HEK293 (cell line): ENCODE data around the gene NSD1.

ENCODE experiments used
- CTCF ChIA-PET: fragments of 350-600 bp; formaldehyde crosslinking; extraction: SDS; loops from one replicate; lab custom pipeline; 2021; ENCODE audit warnings: antibody characterized with exemption; lab: Yijun Ruan, JAX
- POLR2A ChIA-PET: fragments of 300-600 bp; formaldehyde crosslinking; extraction: SDS; loops from one replicate; lab custom pipeline; 2020; ENCODE audit warnings: antibody characterized with exemption, inconsistent platforms; lab: Yijun Ruan, JAX
- H3K27ac ChIP-seq: fragments of 200-500 bp; sonication (Bioruptor generic); 2 replicates; pipeline ENCODE4 v1.5.1; 2014; ENCODE audit warnings: low read depth, low read length, control low read depth, inconsistent platforms; ENCODE audit errors: extremely low read depth
- H3K36me3 ChIP-seq, 2 experiments: fragments of 200-500 bp in 1 of 2; sonication (Bioruptor generic) in 1 of 2; 1 replicate in 1 of 2; 2 replicates in 1 of 2; pipeline ENCODE4 v1.5.1; 2014 to 2017; ENCODE audit warnings: inconsistent platforms in 2 of 2, low read length in 2 of 2; ENCODE audit not compliant: control insufficient read depth in 2 of 2, insufficient read depth in 1 of 2
- H3K4me1 ChIP-seq: fragments of 200-500 bp; sonication (Bioruptor generic); 2 replicates; pipeline ENCODE4 v1.5.1; 2014; ENCODE audit warnings: mild to moderate bottlenecking, low read length, inconsistent platforms; ENCODE audit not compliant: control insufficient read depth, insufficient read depth
- H3K4me3 ChIP-seq: 2 replicates; pipeline ENCODE4 v1.5.1; 2011; ENCODE audit warnings: low read depth, mild to moderate bottlenecking, control low read depth, low read length, moderate library complexity
- H3K9me3 ChIP-seq: fragments of 200-500 bp; sonication (Bioruptor generic); 2 replicates; pipeline ENCODE4 v1.5.1; 2014; ENCODE audit warnings: low read depth, low read length, inconsistent platforms; ENCODE audit not compliant: control insufficient read depth, insufficient read depth
- GLIS1 ChIP-seq: fragments of 450-650 bp; formaldehyde crosslinking; IDR thresholded peaks from 2 replicates; pipeline ENCODE4 v1.5.1; 2016; ENCODE audit warnings: missing biosample characterization, missing genetic modification characterization
- GLIS2 ChIP-seq: fragments of 450-650 bp; formaldehyde crosslinking; IDR thresholded peaks from 2 replicates; pipeline ENCODE4 v1.5.1; 2016; ENCODE audit warnings: missing biosample characterization, missing genetic modification characterization
- HOXA7 ChIP-seq: sonication (generic); formaldehyde crosslinking; IDR thresholded peaks from 2 replicates; pipeline ENCODE4 v1.8.1; 2022; ENCODE audit warnings: missing genetic modification reagents, borderline replicate concordance
- KLF10 ChIP-seq: fragments of 450-650 bp; IDR thresholded peaks from 2 replicates; pipeline ENCODE4 v1.5.1; 2018; ENCODE audit warnings: missing biosample characterization, mild to moderate bottlenecking, missing genetic modification characterization
- ZEB2 ChIP-seq: fragments of 450-650 bp; formaldehyde crosslinking; IDR thresholded peaks from 2 replicates; pipeline ENCODE4 v1.5.1; 2016; ENCODE audit warnings: missing biosample characterization, missing genetic modification characterization
- ZNF121 ChIP-seq: fragments of 450-650 bp; formaldehyde crosslinking; IDR thresholded peaks from 2 replicates; pipeline ENCODE4 v1.5.1; 2016; ENCODE audit warnings: missing biosample characterization, missing genetic modification characterization
- ZNF335 ChIP-seq: fragments of 450-650 bp; formaldehyde crosslinking; conservative IDR thresholded peaks from 2 replicates; pipeline ENCODE4 v1.5.1; 2016; ENCODE audit warnings: missing biosample characterization, missing genetic modification characterization
- ZNF341 ChIP-seq: fragments of 450-650 bp; formaldehyde crosslinking; IDR thresholded peaks from 2 replicates; pipeline ENCODE4; 2016; ENCODE audit warnings: low read depth, missing biosample characterization, missing genetic modification characterization
- ZNF423 ChIP-seq: fragments of 450-650 bp; formaldehyde crosslinking; IDR thresholded peaks from 2 replicates; pipeline ENCODE4 v1.5.1; 2016; ENCODE audit warnings: missing biosample characterization, missing genetic modification characterization
- ZNF426 ChIP-seq: fragments of 450-650 bp; formaldehyde crosslinking; IDR thresholded peaks from 2 replicates; pipeline ENCODE4 v1.5.1; 2017; ENCODE audit warnings: missing biosample characterization, missing genetic modification characterization, mild to moderate bottlenecking, inconsistent platforms, moderate library complexity
- ZNF596 ChIP-seq: fragments of 450-650 bp; IDR thresholded peaks from 2 replicates; pipeline ENCODE4 v1.5.0; 2018; ENCODE audit warnings: missing biosample characterization, mild to moderate bottlenecking, missing genetic modification characterization, moderate library complexity
- ZNF629 ChIP-seq: fragments of 450-650 bp; formaldehyde crosslinking; IDR thresholded peaks from 2 replicates; pipeline ENCODE4 v1.5.1; 2017; ENCODE audit warnings: missing biosample characterization, missing genetic modification characterization
- ZNF76 ChIP-seq: fragments of 450-650 bp; formaldehyde crosslinking; IDR thresholded peaks from 2 replicates; pipeline ENCODE4; 2016; ENCODE audit warnings: low read depth, missing biosample characterization, missing genetic modification characterization, borderline replicate concordance
- ZSCAN30 ChIP-seq: fragments of 450-650 bp; IDR thresholded peaks from 2 replicates; pipeline ENCODE4 v1.5.1; 2018; ENCODE audit warnings: missing biosample characterization, mild to moderate bottlenecking, missing genetic modification characterization, moderate library complexity
- ZXDB ChIP-seq: fragments of 450-650 bp; formaldehyde crosslinking; IDR thresholded peaks from 2 replicates; pipeline ENCODE4 v1.5.1; 2016; ENCODE audit warnings: missing biosample characterization, missing genetic modification characterization
- TF ChIP-seq, protein P1 (sequence below): fragments of 450-650 bp; formaldehyde crosslinking; IDR thresholded peaks from 2 replicates; pipeline ENCODE4 v1.5.1; 2016; ENCODE audit warnings: missing biosample characterization, missing genetic modification characterization
- TF ChIP-seq, protein P2 (sequence below): fragments of 450-650 bp; formaldehyde crosslinking; IDR thresholded peaks from 2 replicates; pipeline ENCODE4 v1.5.1; 2016; ENCODE audit warnings: missing biosample characterization, missing genetic modification characterization
- TF ChIP-seq, protein P3 (sequence below): fragments of 450-650 bp; formaldehyde crosslinking; optimal IDR thresholded peaks from 2 replicates; pipeline ENCODE3; 2016; ENCODE audit warnings: missing biosample characterization, mild to moderate bottlenecking, missing genetic modification characterization
- TF ChIP-seq, protein P4 (sequence below): fragments of 450-650 bp; formaldehyde crosslinking; IDR thresholded peaks from 2 replicates; pipeline ENCODE4 v1.5.1; 2016; ENCODE audit warnings: missing biosample characterization, missing genetic modification characterization
- TF ChIP-seq, protein P5 (sequence below): fragments of 450-650 bp; formaldehyde crosslinking; IDR thresholded peaks from 2 replicates; pipeline ENCODE4 v1.5.1; 2016; ENCODE audit warnings: missing biosample characterization, missing genetic modification characterization
- TF ChIP-seq, protein P6 (sequence below): fragments of 450-650 bp; formaldehyde crosslinking; IDR thresholded peaks from 2 replicates; pipeline ENCODE4 v1.5.1; 2016; ENCODE audit warnings: missing biosample characterization, missing genetic modification characterization
- TF ChIP-seq, protein P7 (sequence below): fragments of 450-650 bp; formaldehyde crosslinking; IDR thresholded peaks from 2 replicates; pipeline ENCODE4 v1.5.1; 2016; ENCODE audit warnings: missing biosample characterization, missing genetic modification characterization

Gene NSD1

DNA sequence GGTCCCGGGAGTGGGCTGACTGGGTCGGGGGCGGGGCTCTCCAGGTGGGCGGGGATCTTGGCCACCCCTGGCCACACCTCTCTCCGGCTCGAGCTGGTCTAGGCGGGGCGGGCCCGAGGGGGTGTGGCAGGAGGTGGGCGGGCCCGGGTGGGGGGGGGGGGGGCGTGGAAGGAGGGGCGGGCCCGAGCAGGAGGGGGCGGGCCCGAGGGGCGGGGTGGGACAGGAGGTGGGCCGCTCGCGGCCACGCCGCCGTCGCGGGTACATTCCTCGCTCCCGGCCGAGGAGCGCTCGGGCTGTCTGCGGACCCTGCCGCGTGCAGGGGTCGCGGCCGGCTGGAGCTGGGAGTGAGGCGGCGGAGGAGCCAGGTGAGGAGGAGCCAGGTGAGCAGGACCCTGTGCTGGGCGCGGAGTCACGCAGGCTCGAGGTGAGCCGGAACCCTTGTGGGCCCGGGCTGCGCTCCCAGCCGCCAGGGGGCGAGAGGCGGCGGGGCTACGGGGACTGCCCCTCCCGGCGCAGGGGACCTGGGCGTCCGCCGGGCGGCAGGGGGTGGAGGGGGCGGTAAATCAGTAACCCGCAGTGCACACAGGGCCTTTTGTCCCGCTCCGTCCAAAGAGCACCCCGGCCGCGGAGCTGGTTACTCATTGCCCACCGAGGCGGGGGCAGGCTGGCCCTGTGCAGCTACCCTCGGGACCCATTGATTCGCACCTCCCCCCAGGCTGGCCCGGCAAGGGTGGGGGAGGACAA lies 46.7 kb upstream of the NSD1 start, which contains the start of gene FGFR4 (continued):
- TF ChIP-seq, protein P1, sequence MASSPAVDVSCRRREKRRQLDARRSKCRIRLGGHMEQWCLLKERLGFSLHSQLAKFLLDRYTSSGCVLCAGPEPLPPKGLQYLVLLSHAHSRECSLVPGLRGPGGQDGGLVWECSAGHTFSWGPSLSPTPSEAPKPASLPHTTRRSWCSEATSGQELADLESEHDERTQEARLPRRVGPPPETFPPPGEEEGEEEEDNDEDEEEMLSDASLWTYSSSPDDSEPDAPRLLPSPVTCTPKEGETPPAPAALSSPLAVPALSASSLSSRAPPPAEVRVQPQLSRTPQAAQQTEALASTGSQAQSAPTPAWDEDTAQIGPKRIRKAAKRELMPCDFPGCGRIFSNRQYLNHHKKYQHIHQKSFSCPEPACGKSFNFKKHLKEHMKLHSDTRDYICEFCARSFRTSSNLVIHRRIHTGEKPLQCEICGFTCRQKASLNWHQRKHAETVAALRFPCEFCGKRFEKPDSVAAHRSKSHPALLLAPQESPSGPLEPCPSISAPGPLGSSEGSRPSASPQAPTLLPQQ (tag by site-specific recombination): peak; percentile 97
- TF ChIP-seq ZNF423 (peak; percentile 71), ZXDB (tag by site-specific recombination) (peak; percentile 99), ZNF341 (tag by site-specific recombination) (no peak), ZNF596 (tag by site-specific recombination) (peak; percentile 21; the same call in 1 of the 2 replicates), ZNF76 (tag by site-specific recombination) (peak; percentile 63; the same call in 1 of the 2 replicates), ZSCAN30 (tag by site-specific recombination) (0 out of 2 replicates have a peak, but pooled peaks have one; percentile 18), KLF10 (peak; percentile 79), GLIS2 (tag by site-specific recombination) (peak; percentile 92), HOXA7 (CRISPR knock-in tag) (no peak), ZNF629 (tag by site-specific recombination) (peak; percentile 20; the same call in 1 of the 2 replicates)
- TF ChIP-seq, protein P2, sequence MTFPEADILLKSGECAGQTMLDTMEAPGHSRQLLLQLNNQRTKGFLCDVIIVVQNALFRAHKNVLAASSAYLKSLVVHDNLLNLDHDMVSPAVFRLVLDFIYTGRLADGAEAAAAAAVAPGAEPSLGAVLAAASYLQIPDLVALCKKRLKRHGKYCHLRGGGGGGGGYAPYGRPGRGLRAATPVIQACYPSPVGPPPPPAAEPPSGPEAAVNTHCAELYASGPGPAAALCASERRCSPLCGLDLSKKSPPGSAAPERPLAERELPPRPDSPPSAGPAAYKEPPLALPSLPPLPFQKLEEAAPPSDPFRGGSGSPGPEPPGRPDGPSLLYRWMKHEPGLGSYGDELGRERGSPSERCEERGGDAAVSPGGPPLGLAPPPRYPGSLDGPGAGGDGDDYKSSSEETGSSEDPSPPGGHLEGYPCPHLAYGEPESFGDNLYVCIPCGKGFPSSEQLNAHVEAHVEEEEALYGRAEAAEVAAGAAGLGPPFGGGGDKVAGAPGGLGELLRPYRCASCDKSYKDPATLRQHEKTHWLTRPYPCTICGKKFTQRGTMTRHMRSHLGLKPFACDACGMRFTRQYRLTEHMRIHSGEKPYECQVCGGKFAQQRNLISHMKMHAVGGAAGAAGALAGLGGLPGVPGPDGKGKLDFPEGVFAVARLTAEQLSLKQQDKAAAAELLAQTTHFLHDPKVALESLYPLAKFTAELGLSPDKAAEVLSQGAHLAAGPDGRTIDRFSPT (tag by site-specific recombination): peak; percentile 80
- TF ChIP-seq, protein P3, sequence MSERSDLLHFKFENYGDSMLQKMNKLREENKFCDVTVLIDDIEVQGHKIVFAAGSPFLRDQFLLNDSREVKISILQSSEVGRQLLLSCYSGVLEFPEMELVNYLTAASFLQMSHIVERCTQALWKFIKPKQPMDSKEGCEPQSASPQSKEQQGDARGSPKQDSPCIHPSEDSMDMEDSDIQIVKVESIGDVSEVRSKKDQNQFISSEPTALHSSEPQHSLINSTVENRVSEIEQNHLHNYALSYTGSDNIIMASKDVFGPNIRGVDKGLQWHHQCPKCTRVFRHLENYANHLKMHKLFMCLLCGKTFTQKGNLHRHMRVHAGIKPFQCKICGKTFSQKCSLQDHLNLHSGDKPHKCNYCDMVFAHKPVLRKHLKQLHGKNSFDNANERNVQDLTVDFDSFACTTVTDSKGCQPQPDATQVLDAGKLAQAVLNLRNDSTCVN (tag by site-specific recombination): peak; percentile 89
- TF ChIP-seq, protein P4, sequence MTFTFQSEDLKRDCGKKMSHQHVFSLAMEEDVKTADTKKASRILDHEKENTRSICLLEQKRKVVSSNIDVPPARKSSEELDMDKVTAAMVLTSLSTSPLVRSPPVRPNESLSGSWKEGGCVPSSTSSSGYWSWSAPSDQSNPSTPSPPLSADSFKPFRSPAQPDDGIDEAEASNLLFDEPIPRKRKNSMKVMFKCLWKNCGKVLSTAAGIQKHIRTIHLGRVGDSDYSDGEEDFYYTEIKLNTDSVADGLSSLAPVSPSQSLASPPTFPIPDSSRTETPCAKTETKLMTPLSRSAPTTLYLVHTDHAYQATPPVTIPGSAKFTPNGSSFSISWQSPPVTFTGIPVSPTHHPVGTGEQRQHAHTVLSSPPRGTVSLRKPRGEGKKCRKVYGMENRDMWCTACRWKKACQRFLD (tag by site-specific recombination): no peak
- TF ChIP-seq, protein P5, sequence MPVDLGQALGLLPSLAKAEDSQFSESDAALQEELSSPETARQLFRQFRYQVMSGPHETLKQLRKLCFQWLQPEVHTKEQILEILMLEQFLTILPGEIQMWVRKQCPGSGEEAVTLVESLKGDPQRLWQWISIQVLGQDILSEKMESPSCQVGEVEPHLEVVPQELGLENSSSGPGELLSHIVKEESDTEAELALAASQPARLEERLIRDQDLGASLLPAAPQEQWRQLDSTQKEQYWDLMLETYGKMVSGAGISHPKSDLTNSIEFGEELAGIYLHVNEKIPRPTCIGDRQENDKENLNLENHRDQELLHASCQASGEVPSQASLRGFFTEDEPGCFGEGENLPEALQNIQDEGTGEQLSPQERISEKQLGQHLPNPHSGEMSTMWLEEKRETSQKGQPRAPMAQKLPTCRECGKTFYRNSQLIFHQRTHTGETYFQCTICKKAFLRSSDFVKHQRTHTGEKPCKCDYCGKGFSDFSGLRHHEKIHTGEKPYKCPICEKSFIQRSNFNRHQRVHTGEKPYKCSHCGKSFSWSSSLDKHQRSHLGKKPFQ (tag by site-specific recombination): no peak

DNA sequence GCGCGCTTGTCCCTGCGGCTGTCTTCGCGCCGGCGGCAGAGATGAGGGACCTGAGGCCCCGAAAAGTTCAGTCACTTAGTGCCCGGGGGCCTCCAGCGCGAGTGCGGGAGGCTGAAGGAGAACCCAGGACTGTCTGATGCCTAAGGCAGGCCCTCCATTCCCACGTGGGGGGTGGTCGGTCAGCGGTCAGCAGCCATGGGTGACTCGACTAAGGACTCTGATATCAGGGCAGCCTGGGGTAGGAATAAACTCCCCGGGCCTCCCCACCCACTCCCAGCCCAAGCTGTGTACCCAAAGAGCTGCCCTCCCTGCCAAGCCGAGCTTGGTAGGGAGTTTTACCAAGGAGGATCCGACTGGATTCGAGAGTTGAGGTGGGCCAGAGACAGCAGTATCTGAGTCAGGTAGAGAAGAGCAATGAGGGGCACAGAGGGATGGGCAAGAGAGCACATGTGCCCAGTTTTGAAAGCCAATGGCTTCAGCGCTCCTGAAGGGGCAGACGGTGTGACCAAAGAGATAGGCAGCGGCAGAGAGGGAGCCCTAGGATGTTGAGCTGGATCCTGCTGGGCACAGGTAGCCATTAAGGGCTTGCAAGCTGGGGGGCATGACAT lies 46.1 kb upstream of the NSD1 start:
- no peaks in the 10 kb centered on the region for H3K36me3 ChIP-seq
- no peak overlapping the region for H3K27ac ChIP-seq
- peak overlapping the region; percentile 47 for H3K4me3 ChIP-seq
- no peaks in the 10 kb centered on the region; the same call in 1 of the 2 replicates for H3K4me1 ChIP-seq
- ChIA-PET POLR2A (interaction anchor here (0.6 kb wide), 1 partner anchor 594 kb away, joined by 3 read pairs; no protein-coding TSS in a partner anchor), CTCF (interaction anchor here (0.6 to 5.4 kb wide), 10 partner anchors 10 to 427 kb away, joined by 3 to 53 read pairs (median 4); no protein-coding TSS in a partner anchor)
- TF ChIP-seq, protein P6, sequence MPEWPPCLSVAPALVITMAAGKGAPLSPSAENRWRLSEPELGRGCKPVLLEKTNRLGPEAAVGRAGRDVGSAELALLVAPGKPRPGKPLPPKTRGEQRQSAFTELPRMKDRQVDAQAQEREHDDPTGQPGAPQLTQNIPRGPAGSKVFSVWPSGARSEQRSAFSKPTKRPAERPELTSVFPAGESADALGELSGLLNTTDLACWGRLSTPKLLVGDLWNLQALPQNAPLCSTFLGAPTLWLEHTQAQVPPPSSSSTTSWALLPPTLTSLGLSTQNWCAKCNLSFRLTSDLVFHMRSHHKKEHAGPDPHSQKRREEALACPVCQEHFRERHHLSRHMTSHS (tag by site-specific recombination): no peak
- TF ChIP-seq GLIS1 (tag by site-specific recombination) (peak; percentile 51; the same call in 1 of the 2 replicates), ZNF121 (tag by site-specific recombination) (no peak), ZNF335 (peak; percentile 42), ZEB2 (tag by site-specific recombination) (no peak), GLIS2 (tag by site-specific recombination) (peak; percentile 65; the same call in 1 of the 2 replicates), ZNF426 (tag by site-specific recombination) (no peak)
- TF ChIP-seq, protein P7, sequence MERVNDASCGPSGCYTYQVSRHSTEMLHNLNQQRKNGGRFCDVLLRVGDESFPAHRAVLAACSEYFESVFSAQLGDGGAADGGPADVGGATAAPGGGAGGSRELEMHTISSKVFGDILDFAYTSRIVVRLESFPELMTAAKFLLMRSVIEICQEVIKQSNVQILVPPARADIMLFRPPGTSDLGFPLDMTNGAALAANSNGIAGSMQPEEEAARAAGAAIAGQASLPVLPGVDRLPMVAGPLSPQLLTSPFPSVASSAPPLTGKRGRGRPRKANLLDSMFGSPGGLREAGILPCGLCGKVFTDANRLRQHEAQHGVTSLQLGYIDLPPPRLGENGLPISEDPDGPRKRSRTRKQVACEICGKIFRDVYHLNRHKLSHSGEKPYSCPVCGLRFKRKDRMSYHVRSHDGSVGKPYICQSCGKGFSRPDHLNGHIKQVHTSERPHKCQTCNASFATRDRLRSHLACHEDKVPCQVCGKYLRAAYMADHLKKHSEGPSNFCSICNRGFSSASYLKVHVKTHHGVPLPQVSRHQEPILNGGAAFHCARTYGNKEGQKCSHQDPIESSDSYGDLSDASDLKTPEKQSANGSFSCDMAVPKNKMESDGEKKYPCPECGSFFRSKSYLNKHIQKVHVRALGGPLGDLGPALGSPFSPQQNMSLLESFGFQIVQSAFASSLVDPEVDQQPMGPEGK (tag by site-specific recombination): peak; percentile 8; the same call in 1 of the 2 replicates
- no peaks in the 10 kb centered on the region for H3K9me3 ChIP-seq
